SIG-M5 treated with dmso at 0.1 percent for 504 hours (cell line): ENCODE data around the gene HK3.

Source experiments
- DNase-seq: peaks from one replicate; lab custom pipeline; 2025; ENCODE audit not compliant: unreplicated experiment; lab: John Stamatoyannopoulos, UW

Gene HK3

DNA sequence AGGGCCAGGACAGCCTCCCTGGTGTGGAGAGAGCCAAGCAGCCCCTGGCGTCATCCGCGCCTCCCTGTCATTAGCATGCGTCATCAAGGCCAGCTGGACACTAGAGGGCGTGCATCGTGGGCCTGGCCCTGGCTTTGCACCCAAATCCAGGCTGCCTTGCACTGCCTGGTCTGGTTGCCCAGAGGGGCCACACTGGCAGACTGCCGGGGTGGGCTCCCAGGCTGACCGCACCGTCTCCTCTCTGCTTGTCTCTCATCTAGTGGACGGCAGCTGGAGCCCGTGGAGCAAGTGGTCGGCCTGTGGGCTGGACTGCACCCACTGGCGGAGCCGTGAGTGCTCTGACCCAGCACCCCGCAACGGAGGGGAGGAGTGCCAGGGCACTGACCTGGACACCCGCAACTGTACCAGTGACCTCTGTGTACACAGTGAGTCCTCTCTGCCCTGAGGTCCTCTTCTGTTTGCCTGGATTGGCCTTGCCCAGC lies 29.0 kb downstream of the HK3 start:
- no peak for DNase-seq

DNA sequence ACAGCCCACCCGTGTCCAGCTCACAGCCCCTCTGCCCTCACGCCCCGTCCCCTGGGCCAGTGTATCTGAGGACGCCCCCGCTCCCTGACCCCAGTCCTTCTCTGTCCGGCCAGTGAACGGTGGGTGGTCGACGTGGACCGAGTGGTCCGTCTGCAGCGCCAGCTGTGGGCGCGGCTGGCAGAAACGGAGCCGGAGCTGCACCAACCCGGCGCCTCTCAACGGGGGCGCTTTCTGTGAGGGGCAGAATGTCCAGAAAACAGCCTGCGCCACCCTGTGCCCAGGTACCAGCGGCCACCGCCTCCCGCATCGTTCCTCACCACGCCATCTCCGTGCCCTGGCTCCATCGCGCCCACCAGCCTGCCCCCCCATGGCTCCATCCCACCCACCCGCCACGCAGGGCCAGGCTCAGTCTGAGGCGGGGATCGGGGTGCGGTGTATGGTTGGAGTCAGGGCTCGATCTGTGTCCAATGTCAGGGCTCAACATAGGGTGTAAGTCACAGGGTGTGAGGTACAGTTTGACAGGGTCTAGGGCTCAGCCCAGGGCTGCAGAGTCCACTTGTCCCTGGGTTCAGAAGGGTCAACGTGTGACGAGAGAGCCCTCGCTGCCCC lies 29.5 kb downstream of the HK3 start:
- no peak for DNase-seq

DNA sequence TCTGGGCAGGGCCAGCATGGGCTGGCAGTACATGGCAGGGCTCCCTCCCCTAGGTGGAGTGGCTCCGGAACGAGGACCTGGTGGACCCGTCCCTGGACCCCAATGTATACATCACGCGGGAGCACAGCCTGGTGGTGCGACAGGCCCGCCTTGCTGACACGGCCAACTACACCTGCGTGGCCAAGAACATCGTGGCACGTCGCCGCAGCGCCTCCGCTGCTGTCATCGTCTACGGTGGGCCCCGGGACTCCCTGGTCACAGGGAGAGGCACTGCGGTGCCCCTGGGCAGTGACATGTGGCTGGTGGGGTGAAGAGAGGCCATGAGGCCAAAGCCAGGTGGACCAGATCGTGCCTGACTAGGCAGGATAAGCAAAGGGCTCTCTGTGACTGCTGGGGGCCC lies 30.4 kb downstream of the HK3 start:
- DNase-seq = no peak

DNA sequence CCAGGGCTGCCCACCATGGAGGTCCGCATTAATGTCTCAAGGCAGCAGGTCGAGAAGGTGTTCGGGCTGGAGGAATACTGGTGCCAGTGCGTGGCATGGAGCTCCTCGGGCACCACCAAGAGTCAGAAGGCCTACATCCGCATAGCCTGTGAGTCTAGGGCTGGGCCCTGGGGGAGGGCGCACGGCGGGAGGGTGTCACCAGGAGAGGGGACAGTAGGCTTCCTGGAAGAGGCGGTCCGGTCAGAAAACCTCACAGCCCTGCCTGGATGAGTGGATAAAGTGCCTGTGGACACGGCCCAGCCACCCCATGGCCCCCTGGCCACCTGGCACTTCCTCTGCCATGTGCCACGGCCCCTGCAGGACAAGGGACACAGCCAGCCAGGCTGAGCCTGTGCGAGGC lies 31.0 kb downstream of the HK3 start:
- no peak for DNase-seq

DNA sequence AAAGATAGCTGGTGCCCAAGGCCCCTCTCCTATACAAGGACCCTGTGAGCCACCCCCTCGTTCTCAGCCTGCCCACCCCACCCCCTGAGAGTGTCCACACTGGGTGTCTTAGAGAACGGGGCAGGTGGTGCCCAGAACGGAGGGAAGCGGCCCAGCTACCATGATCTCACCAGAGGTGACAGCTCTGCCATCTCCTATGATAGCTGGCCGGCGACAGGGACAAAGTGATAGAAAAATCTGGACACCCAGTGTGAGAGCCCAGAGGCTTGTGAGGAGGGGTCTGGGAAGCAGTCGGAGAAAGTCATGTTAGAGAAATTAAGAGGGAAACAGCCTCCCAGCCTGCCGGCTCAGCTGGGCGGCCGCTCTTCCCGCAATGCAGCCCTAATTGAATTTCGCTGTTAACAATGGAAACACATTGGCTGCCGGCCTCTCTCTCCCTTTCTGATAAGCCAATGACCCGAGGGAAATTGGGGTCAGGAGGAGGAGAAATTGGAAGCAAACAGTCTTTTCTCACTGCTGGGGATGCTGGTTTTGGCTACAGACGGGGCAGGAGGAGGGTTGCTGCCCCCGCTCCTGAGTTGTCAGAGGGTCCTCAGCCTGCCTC lies 32.3 kb downstream of the HK3 start:
- DNase-seq = no peak

DNA sequence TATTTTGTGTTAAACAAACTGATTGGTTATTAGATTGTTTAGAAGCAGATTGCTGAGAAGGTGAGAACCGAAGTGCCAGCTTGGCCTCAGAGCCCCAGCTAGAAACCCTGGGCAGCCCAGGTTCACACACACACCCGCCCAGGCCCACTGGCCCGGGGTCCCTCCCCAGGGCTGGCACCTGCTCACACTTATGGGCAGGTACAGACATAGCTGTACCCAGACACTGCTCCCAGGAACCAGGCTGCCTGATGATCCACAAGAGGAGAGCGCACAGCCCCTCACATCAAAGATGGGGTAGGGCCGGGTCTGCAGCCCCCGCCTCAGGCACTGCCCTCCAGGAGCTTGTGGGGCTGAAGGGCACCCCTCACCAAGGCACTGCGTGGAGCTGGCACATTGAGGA lies 33.2 kb downstream of the HK3 start:
- DNase-seq = no peak

DNA sequence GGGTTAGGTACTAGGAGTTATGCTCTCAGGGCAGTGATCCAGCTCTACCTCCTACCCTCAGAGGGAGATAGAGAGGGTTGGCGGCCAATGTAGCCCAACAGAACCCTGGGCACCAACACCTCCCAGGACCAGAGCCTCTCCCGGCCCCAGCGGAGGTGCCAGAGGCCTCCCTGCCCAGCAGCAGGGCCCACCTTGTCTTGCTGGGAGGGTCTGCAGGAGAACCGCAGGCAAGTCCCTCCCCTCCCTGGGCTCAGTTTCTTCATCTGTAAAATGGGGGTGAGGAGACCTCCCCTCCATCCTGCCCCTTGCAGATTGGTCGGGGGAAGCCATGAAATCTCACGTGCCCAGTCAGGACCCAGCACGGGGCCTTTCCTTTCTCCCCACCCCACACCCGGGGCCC lies 34.4 kb downstream of the HK3 start:
- no peak for DNase-seq

DNA sequence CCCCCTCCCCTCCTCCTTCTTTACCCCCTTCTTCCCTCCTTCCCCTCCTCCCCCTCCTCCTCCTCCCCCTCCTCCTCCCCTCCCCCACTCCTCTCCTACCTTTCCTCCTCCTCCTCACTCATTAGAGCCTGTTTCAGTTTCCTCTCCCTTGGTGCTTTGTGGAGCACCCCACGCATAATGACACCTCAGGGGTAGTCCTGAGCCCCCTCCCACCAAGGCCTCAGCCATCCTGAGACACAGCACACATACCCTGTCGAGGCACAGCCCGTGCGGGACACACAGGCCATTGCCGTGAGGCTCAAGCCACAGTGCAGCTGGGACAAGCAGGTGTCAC lies 35.4 kb downstream of the HK3 start:
- DNase-seq = no peak

DNA sequence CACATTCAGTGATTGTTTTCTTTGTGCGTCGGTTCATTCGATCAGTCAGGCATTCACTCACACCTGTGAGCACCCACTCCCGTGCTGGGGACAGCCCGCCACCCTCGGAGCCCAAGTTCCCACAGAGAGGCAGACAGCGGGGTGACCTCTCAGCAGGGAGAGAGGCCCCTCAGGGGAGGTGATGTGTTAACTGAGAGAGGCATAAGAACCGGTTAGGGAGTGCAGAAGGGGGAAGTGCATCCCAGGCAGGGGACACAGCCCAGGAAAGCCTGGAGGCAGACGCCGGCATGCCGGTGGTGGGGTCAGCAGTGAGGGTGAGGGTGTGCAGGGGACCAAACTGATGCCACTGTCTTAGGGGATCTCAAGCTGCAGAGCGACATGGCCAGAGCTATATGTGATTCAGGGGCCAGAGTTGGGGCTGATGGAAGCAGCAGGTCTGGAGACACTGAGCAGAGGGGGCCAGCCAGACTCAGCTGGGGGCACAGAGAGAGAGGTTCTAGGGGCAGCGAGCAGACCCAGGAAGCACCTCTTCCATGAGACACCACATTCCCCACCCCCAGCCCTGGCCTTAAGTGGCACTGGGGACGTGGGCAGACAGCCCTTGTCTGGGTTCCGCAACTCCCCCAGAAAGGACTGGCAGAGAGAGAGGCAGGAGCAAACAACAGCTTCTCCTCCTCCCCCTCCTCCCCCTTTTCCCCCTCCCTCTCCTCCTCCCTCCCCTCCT lies 35.9 kb downstream of the HK3 start:
- peak; percentile 15 for DNase-seq

DNA sequence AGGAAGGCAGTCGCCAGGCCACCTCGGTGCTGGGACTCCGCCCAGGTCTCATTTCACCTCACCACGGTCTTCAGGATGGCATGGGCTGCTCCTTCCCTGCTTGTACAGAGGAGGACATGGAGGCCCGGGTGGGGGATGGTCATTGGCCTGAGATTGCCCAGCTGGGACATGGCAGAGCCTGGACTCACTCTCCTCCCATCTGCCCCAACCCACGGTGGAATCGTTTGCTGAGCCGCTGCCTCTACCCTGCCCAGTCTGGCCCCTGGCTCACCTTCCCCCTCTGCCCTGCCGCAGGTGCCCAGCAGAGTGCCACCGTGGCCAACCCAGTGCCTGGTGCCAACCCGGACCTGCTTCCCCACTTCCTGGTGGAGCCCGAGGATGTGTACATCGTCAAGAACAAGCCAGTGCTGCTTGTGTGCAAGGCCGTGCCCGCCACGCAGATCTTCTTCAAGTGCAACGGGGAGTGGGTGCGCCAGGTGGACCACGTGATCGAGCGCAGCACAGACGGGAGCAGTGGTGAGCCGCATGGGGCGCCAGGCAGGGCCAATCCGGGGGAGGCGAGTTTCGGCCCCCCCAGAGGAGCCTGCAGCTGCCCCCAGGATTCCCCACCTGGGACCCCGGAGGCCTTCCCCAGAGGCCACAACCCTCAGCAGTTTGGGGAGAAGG lies 36.7 kb downstream of the HK3 start:
- DNase-seq = no peak

DNA sequence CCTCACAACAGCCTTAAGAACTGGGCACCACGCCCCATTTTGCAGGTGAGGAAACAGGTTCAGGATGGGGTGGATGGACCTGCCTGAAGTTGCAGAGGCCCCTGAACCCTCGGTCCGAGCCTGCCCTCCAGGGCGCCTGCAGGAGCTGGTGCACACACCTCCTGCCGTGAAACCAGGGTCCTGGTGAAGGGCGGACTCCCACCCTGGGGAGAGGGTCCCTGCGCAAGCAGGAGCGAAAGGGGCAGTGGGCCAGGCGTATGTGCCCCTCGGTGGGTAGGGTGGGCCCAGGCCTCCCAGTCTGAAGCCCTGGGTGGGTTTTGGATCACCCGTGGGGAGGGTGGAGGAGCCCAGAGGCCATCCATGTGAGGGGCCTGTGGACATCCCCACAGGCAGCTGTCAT lies 37.9 kb downstream of the HK3 start:
- DNase-seq = no peak

DNA sequence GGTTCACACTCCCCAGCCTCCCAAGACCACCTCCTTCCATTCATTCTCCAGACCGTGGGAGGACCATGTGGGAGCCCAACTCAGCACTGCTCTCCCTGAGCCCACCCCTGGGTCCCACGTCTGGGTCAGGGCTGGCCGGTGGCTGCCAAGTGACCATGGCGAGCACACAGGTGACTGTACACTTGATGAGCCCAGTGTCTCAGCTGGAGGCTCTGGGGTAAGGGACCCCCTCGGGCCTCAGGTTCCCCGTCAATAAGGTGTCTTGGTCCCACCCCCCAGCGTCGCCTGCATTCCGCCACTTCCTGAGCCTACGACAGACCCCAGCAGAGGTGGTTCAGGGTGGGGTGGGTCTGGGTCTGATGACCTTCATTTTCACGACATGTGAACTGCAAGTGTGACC lies 38.8 kb downstream of the HK3 start:
- DNase-seq = no peak

DNA sequence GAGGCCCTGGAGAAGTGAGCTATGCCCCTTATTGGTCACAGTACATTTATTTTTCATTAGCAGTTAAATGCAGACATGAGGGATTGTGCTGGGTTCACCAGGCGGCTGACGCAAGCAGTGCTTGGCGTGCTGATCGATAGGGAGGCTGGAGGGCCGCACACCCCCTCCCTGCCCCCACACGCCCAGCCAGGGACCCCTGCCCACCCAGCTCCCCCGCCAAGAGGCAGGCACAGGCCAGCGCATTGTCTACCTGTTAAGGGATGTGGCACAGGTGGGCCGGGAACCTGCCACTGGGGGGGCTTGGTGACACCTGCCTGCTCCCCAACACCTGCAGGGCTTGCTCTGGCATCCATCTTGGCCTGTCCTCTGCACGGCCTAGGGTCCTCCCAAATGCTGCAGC lies 39.2 kb downstream of the HK3 start:
- no peak for DNase-seq

DNA sequence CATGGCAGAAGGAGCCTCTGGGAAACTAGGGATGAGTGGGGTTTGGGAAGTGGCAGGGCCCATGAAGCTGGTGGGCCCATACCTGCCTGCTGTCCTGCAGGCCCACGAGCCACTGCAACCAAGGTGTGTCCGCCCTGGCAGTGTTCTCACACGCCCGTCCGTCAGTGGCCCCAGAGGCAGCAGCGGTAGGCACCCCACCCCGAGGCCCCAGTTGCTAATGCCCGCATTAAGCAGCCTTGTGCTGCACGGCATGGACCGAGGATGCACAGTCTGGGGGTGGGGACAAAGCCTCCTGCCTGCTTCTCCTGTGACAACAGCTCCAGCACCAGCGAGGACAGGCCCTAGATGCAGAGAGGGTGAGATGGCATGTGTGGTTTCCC lies 41.3 kb downstream of the HK3 start:
- no peak for DNase-seq

DNA sequence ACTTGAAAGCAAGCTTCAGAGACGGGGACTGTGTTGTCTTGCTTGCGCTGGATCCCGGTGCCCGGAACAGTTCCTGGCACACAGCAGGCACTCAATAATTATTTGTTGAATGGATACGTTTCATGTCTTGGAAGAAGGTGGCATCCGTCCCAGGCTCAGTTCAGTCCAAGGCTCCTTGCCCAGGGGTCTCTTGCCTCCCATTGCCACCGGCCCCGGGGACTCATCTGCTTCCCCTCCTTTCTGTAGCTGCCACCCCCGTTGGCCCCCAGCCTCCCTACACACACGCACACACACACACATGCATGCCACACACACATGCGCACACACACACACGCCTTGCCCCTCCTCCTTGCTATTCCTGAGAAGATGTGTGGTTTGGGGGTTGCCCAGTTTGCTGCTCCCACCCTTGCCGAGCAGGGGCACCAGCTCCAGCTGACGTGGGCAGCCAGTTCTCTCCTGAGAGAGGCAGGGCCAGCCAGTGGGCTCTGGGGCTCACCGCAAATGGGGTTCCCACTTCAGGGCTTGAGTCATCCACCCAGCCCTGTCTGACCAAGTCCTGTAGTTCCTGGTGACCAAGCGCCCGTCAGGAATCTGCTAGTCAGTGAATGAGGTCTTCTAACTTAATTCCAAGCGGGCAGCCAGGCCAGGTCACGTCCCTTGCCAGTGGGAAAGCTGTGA lies 41.8 kb downstream of the HK3 start:
- no peak for DNase-seq

DNA sequence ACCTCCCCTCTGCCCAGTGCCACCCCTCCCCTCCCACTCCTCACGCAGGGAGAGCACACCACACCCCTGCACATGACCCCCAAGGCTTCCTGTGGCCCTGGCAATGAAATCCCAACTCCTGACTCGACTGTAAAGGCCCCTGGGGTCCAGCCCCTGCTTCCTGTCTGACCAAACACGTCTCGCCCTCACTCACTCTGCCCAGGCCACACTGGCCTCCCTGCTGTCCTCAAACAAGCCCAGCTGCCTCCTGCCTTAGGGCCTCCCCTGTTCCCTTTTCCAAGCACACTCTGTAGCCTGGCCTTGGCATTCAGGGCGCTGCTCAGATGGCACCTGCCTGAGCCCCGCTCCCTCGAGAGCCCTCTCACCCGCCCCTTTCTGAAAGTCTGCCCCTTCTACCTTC lies 42.4 kb downstream of the HK3 start:
- no peak for DNase-seq

DNA sequence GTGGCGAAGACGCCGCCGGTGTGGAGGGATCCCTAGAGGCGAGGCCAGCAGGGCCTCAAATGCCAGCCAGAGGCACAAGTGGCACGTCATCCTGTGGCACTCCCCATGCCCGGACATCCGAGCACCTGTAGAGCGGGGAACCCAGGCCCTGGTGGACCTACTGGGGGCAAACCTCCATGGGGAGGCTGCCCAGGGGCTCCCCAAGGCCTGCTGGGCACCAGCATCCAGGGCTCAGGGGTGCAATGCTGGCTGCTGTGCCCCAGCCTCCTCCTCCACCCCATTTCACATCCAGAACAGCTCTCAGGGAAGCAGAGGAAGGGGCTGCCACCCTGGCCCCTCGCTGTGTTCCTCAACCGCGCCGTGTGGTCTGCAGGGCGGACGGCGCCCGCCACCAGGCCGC lies 43.5 kb downstream of the HK3 start:
- DNase-seq = no peak

DNA sequence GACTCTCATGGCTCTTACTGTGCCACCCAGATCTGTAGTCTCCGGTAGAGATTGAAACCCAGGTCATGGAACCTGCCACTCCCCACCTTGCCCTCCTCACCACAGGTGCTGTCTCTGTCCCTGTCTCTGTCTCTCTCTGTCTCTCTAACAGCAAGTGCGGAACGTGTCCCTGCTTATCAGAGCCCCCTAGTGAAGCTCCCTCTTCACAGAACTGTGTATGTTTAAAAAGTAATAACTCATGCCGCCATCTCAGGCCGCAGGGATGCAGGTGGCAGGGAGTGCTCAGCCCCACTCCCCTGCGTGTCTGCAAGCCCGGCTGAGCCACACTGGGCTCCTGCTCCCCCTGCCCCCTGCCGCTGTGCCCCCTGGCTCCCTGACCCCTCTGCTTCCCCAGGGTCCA lies 45.0 kb downstream of the HK3 start:
- DNase-seq = no peak

DNA sequence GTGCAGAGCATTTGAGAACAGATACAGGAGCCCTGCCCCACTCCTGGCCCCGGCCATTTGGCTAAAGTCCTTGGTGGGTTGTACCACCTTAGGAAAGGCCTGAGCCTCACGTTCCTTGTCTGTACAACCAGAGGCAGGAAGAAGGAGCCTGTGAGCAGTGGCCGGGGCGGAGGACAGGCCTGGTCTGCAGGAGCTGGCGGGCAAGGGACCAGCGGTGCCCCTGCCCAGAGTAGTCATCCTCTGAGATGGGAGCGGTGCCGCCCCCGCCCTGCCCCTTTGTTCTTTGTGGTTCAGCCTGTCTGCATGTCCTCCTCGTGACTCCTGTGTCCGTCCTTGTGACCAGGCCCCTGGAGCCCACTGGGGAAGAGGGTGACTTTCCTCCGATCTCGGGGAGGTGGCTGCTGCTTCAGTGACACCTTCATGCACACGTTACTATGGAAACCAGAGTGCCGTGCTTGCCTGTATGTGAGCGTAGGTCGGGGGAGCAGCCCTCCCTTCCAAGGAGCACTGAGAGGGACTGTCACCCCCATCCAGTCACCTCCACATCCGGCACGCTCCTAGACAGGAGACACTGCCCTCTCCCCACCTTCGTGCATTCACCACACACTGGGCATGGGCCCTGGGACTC lies 45.9 kb downstream of the HK3 start:
- DNase-seq = no peak

DNA sequence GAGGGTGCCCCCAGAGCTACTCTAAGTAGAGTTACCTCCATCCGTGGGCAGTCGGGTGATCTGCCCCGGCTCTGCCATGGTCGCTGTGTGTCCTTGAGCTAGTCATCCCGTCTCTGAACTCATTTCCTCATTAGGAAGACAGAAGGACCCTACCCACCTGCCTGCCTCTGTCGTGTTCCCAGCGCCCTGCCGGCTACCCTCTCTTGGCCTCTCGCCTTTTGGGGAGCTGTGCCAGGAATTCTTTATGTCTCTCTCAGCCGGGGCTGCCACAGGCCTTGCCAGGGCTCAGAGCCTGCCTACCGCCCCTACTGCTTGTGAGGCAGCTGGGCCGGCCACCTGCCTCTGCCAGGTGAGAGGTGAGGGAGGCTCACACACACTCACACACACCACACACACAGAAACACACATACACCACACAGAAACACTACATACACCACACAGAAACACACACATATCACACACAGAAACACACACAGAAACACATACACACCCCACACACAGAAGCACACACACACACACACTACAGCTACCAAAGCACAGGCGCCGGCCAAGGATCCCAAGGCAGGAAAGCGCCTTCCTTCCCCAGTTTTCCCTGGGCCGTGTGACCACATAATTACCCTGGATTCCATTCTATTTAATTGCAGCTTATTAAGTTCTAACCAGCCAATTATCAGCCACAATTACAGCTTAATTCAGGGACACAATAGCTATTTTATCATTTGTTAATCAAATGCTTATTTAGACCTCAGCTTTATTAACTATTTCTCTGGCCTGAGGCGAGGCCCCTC lies 47.1 kb downstream of the HK3 start:
- DNase-seq = no peak
